HT1080 (cell line): ENCODE data around the gene KIF3B. TPM values are rescaled to one million over a fixed set of nuclear protein-coding genes. Genes with fewer than 3 reads are reported as not detected.
"Not testable (repeated sequence)": the region's sequence is repeated elsewhere in the genome, so short reads cannot be mapped to it uniquely, and the experiment has no call there.

Source experiments
- DNase-seq: peaks from one replicate; pipeline ENCODE4 v3.0.0-alpha.2; 2015; ENCODE audit warnings: low read depth
- total RNA-seq: library from RNA; depleted of rRNA; stranded (reverse); fragments of >200 nt; shearing (Covaris generic); gene quantifications from 2 replicates; pipeline ENCODE4 v1.2.3, GENCODE V29; 2014; rRNA removed

KIF3B gene
- total RNA-seq, 1 experiment from 2014 or later, result 17.1 TPM

GRCh38 chr20:32382102-32382950, 104.9 kb downstream of the KIF3B start:
- no peak for DNase-seq

GRCh38 chr20:32383441-32383840, 106.0 kb downstream of the KIF3B start:
- not testable (repeated sequence) for DNase-seq

Other genes with a start within 250 kb of the KIF3B start
- gene HCK, start 225.4 kb upstream of the KIF3B start, total RNA-seq, result not detected in 2 replicates
- 22.5 and 28.0 TPM in 2 replicates for gene TM9SF4, start 167.9 kb upstream of the KIF3B start, total RNA-seq
- 4.9 and 5.8 TPM in 2 replicates for gene PLAGL2, start 69.9 kb upstream of the KIF3B start, total RNA-seq
- 75.8 and 82.3 TPM in 2 replicates for gene POFUT1, start 69.8 kb upstream of the KIF3B start, total RNA-seq
- gene ASXL1, start 80.7 kb downstream of the KIF3B start, total RNA-seq, result 31.8 and 38.8 TPM in 2 replicates